RPMI8226 (cell line): ENCODE measurements around the gene GATC.

ENCODE experiments used
- DNase-seq: peaks from one replicate; pipeline ENCODE4 v3.0.0-alpha.2; 2015

The GATC gene

GRCh38 chr12:120500581-120500980 is 54.3 kb downstream of the GATC start:
- DNase-seq = no peak

- DNase-seq = no peak
Measured at GRCh38 chr12:120504587-120504986, 58.3 kb downstream of the GATC start.

- DNase-seq = no peak
Measured at GRCh38 chr12:120508537-120508936, 62.3 kb downstream of the GATC start.
